K562 (cell line): ENCODE results near the gene SLC38A8. TPM values are rescaled to one million over a fixed set of nuclear protein-coding genes. Genes with fewer than 3 reads are reported as not detected.

Experiments
- CCAR2 ChIP-seq: fragments of 200-400 bp; formaldehyde crosslinking; IDR thresholded peaks from 2 replicates; pipeline ENCODE4 v1.6.1; 2017; ENCODE audit warnings: mild to moderate bottlenecking, low read depth, low read length
- CREM ChIP-seq: IDR thresholded peaks from 2 replicates; pipeline ENCODE4 v1.6.1; 2014; ENCODE audit warnings: antibody characterized with exemption, low read depth
- ELF4 ChIP-seq: fragments of 450-650 bp; formaldehyde crosslinking; IDR thresholded peaks from 2 replicates; pipeline ENCODE4 v1.4.0; 2022; ENCODE audit warnings: missing genetic modification characterization
- ETV6 ChIP-seq, 3 experiments: fragments of 150-350 bp in 1 of 3; sonication (generic) in 1 of 3; formaldehyde crosslinking in 1 of 3; IDR thresholded peaks; 2 replicates each; pipeline versions ENCODE4 v1.6.1 to v1.8.0; 2014 to 2022; ENCODE audit warnings: borderline replicate concordance in 2 of 3, low read depth in 2 of 3, antibody characterized with exemption in 1 of 3, low read length in 1 of 3, mild to moderate bottlenecking in 1 of 3, missing genetic modification reagents in 1 of 3
- FOXJ2 ChIP-seq: fragments of 200-800 bp; sonication (Bioruptor generic); IDR thresholded peaks from 2 replicates; pipeline ENCODE4 v1.6.1; 2016; ENCODE audit warnings: missing genetic modification characterization, missing compliant biosample characterization
- HDAC8 ChIP-seq: fragments of 450-650 bp; IDR thresholded peaks from 2 replicates; pipeline ENCODE4 v1.6.1; 2016; ENCODE audit warnings: mild to moderate bottlenecking, missing genetic modification characterization, moderate library complexity, missing compliant biosample characterization
- HLTF ChIP-seq: fragments of 450-650 bp; IDR thresholded peaks from 2 replicates; pipeline ENCODE4 v1.6.1; 2016
- KDM1A ChIP-seq, 2 experiments: fragments of 450-650 bp; IDR thresholded peaks; 2 replicates each; pipeline ENCODE4 v1.6.1; 2016; ENCODE audit warnings: mild to moderate bottlenecking in 2 of 2
- LCOR ChIP-seq: sonication (generic); formaldehyde crosslinking; IDR thresholded peaks from 2 replicates; pipeline ENCODE4 v1.8.0; 2022; ENCODE audit warnings: mild to moderate bottlenecking, missing genetic modification reagents
- POLR2G ChIP-seq: fragments of 200-400 bp; formaldehyde crosslinking; IDR thresholded peaks from 2 replicates; pipeline ENCODE4 v1.6.1; 2017; ENCODE audit warnings: low read depth, mild to moderate bottlenecking, antibody characterized with exemption, low read length, moderate library complexity
- RBBP5 ChIP-seq: fragments of 200-600 bp; sonication (generic); IDR thresholded peaks from 2 replicates; pipeline ENCODE4 v1.6.1; 2012; ENCODE audit warnings: borderline replicate concordance, mild to moderate bottlenecking, low read length, control low read depth, inconsistent platforms; ENCODE audit not compliant: insufficient read depth, poor library complexity, severe bottlenecking
- TCF7L2 ChIP-seq: fragments of 150-350 bp; IDR thresholded peaks from 2 replicates; pipeline ENCODE4 v1.6.1; 2016; ENCODE audit warnings: low read depth, mild to moderate bottlenecking, low read length, moderate library complexity
- ZFP30 ChIP-seq: fragments of 250-450 bp; sonication (Bioruptor Pico); IDR thresholded peaks from 2 replicates; pipeline ENCODE4 v1.8.0; 2022; ENCODE audit warnings: moderate library complexity, mild to moderate bottlenecking, inconsistent platforms, borderline replicate concordance
- ZNF384 ChIP-seq: IDR thresholded peaks from 2 replicates; pipeline ENCODE4 v1.6.1; 2012; ENCODE audit warnings: low read depth, low read length, improper control_type of control experiment
- ZNF436 ChIP-seq: fragments of 250-450, 450-650 bp; sonication (Bioruptor Pico); formaldehyde crosslinking; IDR thresholded peaks from 2 replicates; pipeline ENCODE4 v1.7.0; 2020; ENCODE audit warnings: mild to moderate bottlenecking
- polyA plus RNA-seq, 8 experiments: library from polyadenylated mRNA; depleted of rRNA in 4 of 8; stranded (reverse) in 5 of 8; unstranded in 3 of 8; fragments of >200 nt; fragmentation: Nextera tagmentation in 2 of 8; fragmentation: Illumina TruSeq in 1 of 8; extraction: Ambion mirVana in 2 of 8; extraction: Trizol in 1 of 8; gene quantifications; 2 replicates each; pipeline versions ENCODE4 v1.2.1 to v1.2.3, GENCODE V29; 2011 to 2014; ENCODE audit warnings: inconsistent platforms in 1 of 8, missing spikeins in 1 of 8
- total RNA-seq, 7 experiments: library from RNA; depleted of rRNA in 6 of 7; stranded (reverse); fragments of >200 nt in 6 of 7; fragmentation: Illumina TruSeq in 2 of 7; extraction: Trizol in 2 of 7; gene quantifications; 2 replicates each; pipeline versions ENCODE4 v1.2.1 to v1.2.3, GENCODE V29; 2011 to 2021; ENCODE audit warnings: low replicate concordance in 1 of 7
- TF ChIP-seq, protein P1 (sequence below), 2 experiments: fragments of 450-650 bp; IDR thresholded peaks; 2 replicates each; pipeline ENCODE4 v1.6.1; 2016
- TF ChIP-seq, protein P2 (sequence below): fragments of 450-650 bp; formaldehyde crosslinking; IDR thresholded peaks from 2 replicates; pipeline ENCODE4 v1.4.0; 2022; ENCODE audit warnings: missing genetic modification characterization
- TF ChIP-seq, protein P3 (sequence below): conservative IDR thresholded peaks from 2 replicates; pipeline ENCODE4 v1.6.1; 2011; ENCODE audit warnings: low read depth, mild to moderate bottlenecking, low read length; ENCODE audit not compliant: control insufficient read depth
- TF ChIP-seq, protein P4 (sequence below): fragments of 250-450 bp; sonication (Bioruptor Pico); IDR thresholded peaks from 2 replicates; pipeline ENCODE4 v1.4.0; 2020; ENCODE audit warnings: mild to moderate bottlenecking, moderate library complexity, borderline replicate concordance
- TF ChIP-seq, protein P5 (sequence below): IDR thresholded peaks from 2 replicates; pipeline ENCODE4 v1.6.1; 2016; ENCODE audit warnings: missing genetic modification characterization, missing compliant biosample characterization

Gene SLC38A8
- total and polyA plus RNA-seq, 9 of the 15 experiments (the other 6 are each of a cell fraction or from before 2014, with no cell fraction given) = 0.28 TPM; not detected in 8

DNA sequence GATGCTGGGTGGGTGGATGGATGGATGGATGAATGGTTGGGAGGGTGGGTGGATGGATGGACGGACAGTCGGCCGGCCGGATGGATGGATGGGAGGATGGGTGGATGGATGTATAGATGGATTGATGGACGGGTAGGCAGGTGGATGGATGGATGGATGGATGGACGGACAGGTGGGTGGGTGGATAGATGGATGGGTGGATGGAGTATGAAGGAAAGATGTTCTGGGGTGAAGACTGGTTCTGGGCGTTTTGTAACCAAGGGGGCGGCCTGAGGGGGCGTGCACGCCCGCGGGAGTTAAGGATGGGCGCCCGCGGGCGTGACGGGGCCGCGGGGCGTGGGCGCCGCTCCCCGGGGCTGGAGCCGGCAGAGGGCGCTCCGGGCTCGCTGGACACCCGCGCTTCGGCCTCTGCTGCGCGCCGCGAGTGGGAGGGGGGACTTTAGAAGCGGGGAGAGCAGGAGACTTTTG is 74.7 kb downstream of the SLC38A8 start, which contains the start of gene NECAB2 (continued):
- TF ChIP-seq, protein P1, sequence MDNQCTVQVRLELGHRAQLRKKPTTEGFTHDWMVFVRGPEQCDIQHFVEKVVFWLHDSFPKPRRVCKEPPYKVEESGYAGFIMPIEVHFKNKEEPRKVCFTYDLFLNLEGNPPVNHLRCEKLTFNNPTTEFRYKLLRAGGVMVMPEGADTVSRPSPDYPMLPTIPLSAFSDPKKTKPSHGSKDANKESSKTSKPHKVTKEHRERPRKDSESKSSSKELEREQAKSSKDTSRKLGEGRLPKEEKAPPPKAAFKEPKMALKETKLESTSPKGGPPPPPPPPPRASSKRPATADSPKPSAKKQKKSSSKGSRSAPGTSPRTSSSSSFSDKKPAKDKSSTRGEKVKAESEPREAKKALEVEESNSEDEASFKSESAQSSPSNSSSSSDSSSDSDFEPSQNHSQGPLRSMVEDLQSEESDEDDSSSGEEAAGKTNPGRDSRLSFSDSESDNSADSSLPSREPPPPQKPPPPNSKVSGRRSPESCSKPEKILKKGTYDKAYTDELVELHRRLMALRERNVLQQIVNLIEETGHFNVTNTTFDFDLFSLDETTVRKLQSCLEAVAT (IDR thresholded peaks at IDR 0.05) = peak; percentile 44 to 49; a peak in 1 of 4 replicates
- TF ChIP-seq POLR2G (0 out of 2 replicates have a peak, but pooled peaks have one; percentile 20), ETV6 (IDR thresholded peaks at IDR 0.05; ENCODE audit: borderline replicate concordance in 1 of 2, low read depth in 2 of 2, low read length in 1 of 2) (no peak), ETV6 (CRISPR knock-in tag; IDR thresholded peaks at IDR 0.05; ENCODE audit: borderline replicate concordance) (no peak), HLTF (peak; percentile 73; the same call in 1 of the 2 replicates), HDAC8 (tag) (no peak), RBBP5 (no peak), FOXJ2 (tag) (no peak), ZFP30 (CRISPR knock-in tag) (no peak), ZNF384 (no peak), ELF4 (peak; percentile 81; the same call in 1 of the 2 replicates), ZNF436 (CRISPR knock-in tag) (no peak), CCAR2 (no peak), TCF7L2 (no peak), LCOR (no peak), CREM (0 out of 2 replicates have a peak, but pooled peaks have one; percentile 15), KDM1A (IDR thresholded peaks at IDR 0.05) (peak; percentile 91 to 92)
- TF ChIP-seq, protein P2, sequence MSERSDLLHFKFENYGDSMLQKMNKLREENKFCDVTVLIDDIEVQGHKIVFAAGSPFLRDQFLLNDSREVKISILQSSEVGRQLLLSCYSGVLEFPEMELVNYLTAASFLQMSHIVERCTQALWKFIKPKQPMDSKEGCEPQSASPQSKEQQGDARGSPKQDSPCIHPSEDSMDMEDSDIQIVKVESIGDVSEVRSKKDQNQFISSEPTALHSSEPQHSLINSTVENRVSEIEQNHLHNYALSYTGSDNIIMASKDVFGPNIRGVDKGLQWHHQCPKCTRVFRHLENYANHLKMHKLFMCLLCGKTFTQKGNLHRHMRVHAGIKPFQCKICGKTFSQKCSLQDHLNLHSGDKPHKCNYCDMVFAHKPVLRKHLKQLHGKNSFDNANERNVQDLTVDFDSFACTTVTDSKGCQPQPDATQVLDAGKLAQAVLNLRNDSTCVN (CRISPR knock-in tag) = peak; percentile 84; the same call in 1 of the 2 replicates
- TF ChIP-seq, protein P3, sequence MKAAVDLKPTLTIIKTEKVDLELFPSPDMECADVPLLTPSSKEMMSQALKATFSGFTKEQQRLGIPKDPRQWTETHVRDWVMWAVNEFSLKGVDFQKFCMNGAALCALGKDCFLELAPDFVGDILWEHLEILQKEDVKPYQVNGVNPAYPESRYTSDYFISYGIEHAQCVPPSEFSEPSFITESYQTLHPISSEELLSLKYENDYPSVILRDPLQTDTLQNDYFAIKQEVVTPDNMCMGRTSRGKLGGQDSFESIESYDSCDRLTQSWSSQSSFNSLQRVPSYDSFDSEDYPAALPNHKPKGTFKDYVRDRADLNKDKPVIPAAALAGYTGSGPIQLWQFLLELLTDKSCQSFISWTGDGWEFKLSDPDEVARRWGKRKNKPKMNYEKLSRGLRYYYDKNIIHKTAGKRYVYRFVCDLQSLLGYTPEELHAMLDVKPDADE = no peak
- TF ChIP-seq, protein P4, sequence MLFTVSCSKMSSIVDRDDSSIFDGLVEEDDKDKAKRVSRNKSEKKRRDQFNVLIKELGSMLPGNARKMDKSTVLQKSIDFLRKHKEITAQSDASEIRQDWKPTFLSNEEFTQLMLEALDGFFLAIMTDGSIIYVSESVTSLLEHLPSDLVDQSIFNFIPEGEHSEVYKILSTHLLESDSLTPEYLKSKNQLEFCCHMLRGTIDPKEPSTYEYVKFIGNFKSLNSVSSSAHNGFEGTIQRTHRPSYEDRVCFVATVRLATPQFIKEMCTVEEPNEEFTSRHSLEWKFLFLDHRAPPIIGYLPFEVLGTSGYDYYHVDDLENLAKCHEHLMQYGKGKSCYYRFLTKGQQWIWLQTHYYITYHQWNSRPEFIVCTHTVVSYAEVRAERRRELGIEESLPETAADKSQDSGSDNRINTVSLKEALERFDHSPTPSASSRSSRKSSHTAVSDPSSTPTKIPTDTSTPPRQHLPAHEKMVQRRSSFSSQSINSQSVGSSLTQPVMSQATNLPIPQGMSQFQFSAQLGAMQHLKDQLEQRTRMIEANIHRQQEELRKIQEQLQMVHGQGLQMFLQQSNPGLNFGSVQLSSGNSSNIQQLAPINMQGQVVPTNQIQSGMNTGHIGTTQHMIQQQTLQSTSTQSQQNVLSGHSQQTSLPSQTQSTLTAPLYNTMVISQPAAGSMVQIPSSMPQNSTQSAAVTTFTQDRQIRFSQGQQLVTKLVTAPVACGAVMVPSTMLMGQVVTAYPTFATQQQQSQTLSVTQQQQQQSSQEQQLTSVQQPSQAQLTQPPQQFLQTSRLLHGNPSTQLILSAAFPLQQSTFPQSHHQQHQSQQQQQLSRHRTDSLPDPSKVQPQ (CRISPR knock-in tag) = no peak
- TF ChIP-seq, protein P5, sequence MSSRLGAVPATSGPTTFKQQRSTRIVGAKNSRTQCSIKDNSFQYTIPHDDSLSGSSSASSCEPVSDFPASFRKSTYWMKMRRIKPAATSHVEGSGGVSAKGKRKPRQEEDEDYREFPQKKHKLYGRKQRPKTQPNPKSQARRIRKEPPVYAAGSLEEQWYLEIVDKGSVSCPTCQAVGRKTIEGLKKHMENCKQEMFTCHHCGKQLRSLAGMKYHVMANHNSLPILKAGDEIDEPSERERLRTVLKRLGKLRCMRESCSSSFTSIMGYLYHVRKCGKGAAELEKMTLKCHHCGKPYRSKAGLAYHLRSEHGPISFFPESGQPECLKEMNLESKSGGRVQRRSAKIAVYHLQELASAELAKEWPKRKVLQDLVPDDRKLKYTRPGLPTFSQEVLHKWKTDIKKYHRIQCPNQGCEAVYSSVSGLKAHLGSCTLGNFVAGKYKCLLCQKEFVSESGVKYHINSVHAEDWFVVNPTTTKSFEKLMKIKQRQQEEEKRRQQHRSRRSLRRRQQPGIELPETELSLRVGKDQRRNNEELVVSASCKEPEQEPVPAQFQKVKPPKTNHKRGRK = no peak
